Ishikawa (cell line): Measurements from ENCODE around the gene CEP128.

Experiments used
- EP300 ChIP-seq: IDR thresholded peaks from 2 replicates; pipeline ENCODE4 v1.6.1; 2012; ENCODE audit warnings: borderline replicate concordance
- MAX ChIP-seq: IDR thresholded peaks from 2 replicates; pipeline ENCODE4 v1.6.1; 2012
- REST ChIP-seq: IDR thresholded peaks from 2 replicates; pipeline ENCODE4 v1.6.1; 2012; ENCODE audit warnings: low read depth, mild to moderate bottlenecking
- TAF1 ChIP-seq: IDR thresholded peaks from 2 replicates; pipeline ENCODE4 v1.6.1; 2012; ENCODE audit warnings: low read depth, mild to moderate bottlenecking
- TEAD4 ChIP-seq: IDR thresholded peaks from 2 replicates; pipeline ENCODE4 v1.6.1; 2012
- USF1 ChIP-seq: IDR thresholded peaks from 2 replicates; pipeline ENCODE4 v1.6.1; 2012
- YY1 ChIP-seq: IDR thresholded peaks from 2 replicates; pipeline ENCODE4 v1.6.1; 2012; ENCODE audit warnings: low read depth

- TF ChIP-seq YY1 (no peak), TAF1 (no peak), MAX (no peak), USF1 (no peak), EP300 (no peak), TEAD4 (no peak), REST (no peak)
Observed at GRCh38 chr14:80609055-80609454, 332.5 kb downstream of the CEP128 start.
